Fibroblast of skin of left biceps (primary cell): ENCODE results near the gene C19orf12.
"Not testable (repeated sequence)": the region's sequence is repeated elsewhere in the genome, so short reads cannot be mapped to it uniquely, and the experiment has no call there.

Experiments
- DNase-seq, 2 experiments: peaks; one replicate each; pipeline ENCODE4 v3.0.0-alpha.2; 2013; ENCODE audit warnings: low read depth in 2 of 2

Gene C19orf12

GRCh38 chr19:29677001-29677817 is 37.9 kb downstream of the C19orf12 start:
- no peak for DNase-seq

- no peak for DNase-seq
Measured at GRCh38 chr19:29676586-29676985, 38.5 kb downstream of the C19orf12 start.

- DNase-seq: no peak
Measured at GRCh38 chr19:29675650-29676186, 39.3 kb downstream of the C19orf12 start.

GRCh38 chr19:29675120-29675649 is 39.9 kb downstream of the C19orf12 start:
- no peak for DNase-seq

- DNase-seq: no peak
Measured at GRCh38 chr19:29674374-29675119, 40.5 kb downstream of the C19orf12 start.

- no peak for DNase-seq
Measured at GRCh38 chr19:29673451-29674371, 41.4 kb downstream of the C19orf12 start.

- no peak for DNase-seq
Measured at GRCh38 chr19:29672933-29673336, 42.1 kb downstream of the C19orf12 start.

GRCh38 chr19:29672319-29672932 is 42.6 kb downstream of the C19orf12 start:
- no peak for DNase-seq

GRCh38 chr19:29671393-29672160 is 43.5 kb downstream of the C19orf12 start:
- no peak for DNase-seq

GRCh38 chr19:29671026-29671392 is 44.1 kb downstream of the C19orf12 start:
- DNase-seq: not testable (repeated sequence)

- DNase-seq: no peak
Measured at GRCh38 chr19:29670255-29670654, 44.8 kb downstream of the C19orf12 start.

- no peak for DNase-seq
Measured at GRCh38 chr19:29668746-29669609, 46.1 kb downstream of the C19orf12 start.

- no peak for DNase-seq
Measured at GRCh38 chr19:29667901-29668341, 47.1 kb downstream of the C19orf12 start.

- DNase-seq: no peak
Measured at GRCh38 chr19:29667387-29667783, 47.7 kb downstream of the C19orf12 start.

- DNase-seq: no peak
Measured at GRCh38 chr19:29666578-29667386, 48.3 kb downstream of the C19orf12 start.

GRCh38 chr19:29665826-29666577 is 49.1 kb downstream of the C19orf12 start:
- DNase-seq: no peak

GRCh38 chr19:29665215-29665825 is 49.7 kb downstream of the C19orf12 start, which contains the start of gene PLEKHF1:
TSS of gene PLEKHF1 (plus strand) at chr19:29665461. CDS start at chr19:29673840, 8,379 bp downstream.
- no peak for DNase-seq
